Measurements from ENCODE around the gene SUOX. TPM values are rescaled to one million over a fixed set of nuclear protein-coding genes. Genes with fewer than 3 reads are reported as not detected.
A peak's percentile ranks its signal among the peaks of the same experiment; 100 is the strongest.

Gene SUOX
- polyA plus RNA-seq, 1 of the 3 experiments (the other 2 are of a cell fraction), result 23.2 TPM

GRCh38 chr12:55970775-55971174, 26.3 kb upstream of the SUOX start:
- CTCF ChIA-PET, result interaction anchor here (1.1 kb wide), 1 partner anchor 42 kb away, joined by 3 read pairs; no protein-coding TSS in a partner anchor
- H3K9me3 ChIP-seq, result no peaks in the 10 kb centered on the region
- H3K27ac ChIP-seq (ENCODE audit: low read depth in 2 of 2, low read length in 1 of 2), result no peak overlapping the region
- no peaks in the 10 kb centered on the region for H3K27me3 ChIP-seq (ENCODE audit: insufficient read depth)
- no peak overlapping the region for H3K4me2 ChIP-seq
- WGBS (ENCODE audit: low lambda C conversion rate), result 94% methylated on average over 7 of the region's 7 CpGs
- H3K9me2 ChIP-seq, result no peaks in the 10 kb centered on the region
- POLR2A ChIA-PET, result interaction anchor here (0.6 kb wide), 1 partner anchor 1271 kb away, joined by 3 read pairs; no protein-coding TSS in a partner anchor
- TF ChIP-seq TAF1 (IDR thresholded peaks at IDR 0.05; ENCODE audit: borderline replicate concordance, low read depth, low read length) (no peak), MEF2A (IDR thresholded peaks at IDR 0.05; ENCODE audit: borderline replicate concordance, low read depth) (no peak), FOXM1 (IDR thresholded peaks at IDR 0.05; ENCODE audit: low read depth) (no peak), FOSL2 (IDR thresholded peaks at IDR 0.05; ENCODE audit: borderline replicate concordance, low read depth) (no peak), RCOR1 (IDR thresholded peaks at IDR 0.05; ENCODE audit: low read length) (no peak)
- TF ChIP-seq, protein P1, sequence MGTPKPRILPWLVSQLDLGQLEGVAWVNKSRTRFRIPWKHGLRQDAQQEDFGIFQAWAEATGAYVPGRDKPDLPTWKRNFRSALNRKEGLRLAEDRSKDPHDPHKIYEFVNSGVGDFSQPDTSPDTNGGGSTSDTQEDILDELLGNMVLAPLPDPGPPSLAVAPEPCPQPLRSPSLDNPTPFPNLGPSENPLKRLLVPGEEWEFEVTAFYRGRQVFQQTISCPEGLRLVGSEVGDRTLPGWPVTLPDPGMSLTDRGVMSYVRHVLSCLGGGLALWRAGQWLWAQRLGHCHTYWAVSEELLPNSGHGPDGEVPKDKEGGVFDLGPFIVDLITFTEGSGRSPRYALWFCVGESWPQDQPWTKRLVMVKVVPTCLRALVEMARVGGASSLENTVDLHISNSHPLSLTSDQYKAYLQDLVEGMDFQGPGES (IDR thresholded peaks at IDR 0.05; ENCODE audit: low read depth, low read length), result no peak
- no peak overlapping the region for H3K4me3 ChIP-seq (ENCODE audit: low read depth in 2 of 2, low read length in 1 of 2)
- no peaks in the 10 kb centered on the region for H4K20me1 ChIP-seq (ENCODE audit: insufficient read depth)
- H3F3A ChIP-seq (replicated peaks; ENCODE audit: insufficient read depth), result peaks cover 22% of the 10 kb centered on the region
- H3K4me1 ChIP-seq (ENCODE audit: control insufficient read depth in 1 of 2, insufficient read depth in 2 of 2, low read depth in 1 of 2, low read length in 1 of 2), result peaks cover 21 to 23% of the 10 kb centered on the region in 2 experiments; a peak in 3 of 4 replicates
- peaks cover 8 to 12% of the 10 kb centered on the region in 2 experiments for H3K36me3 ChIP-seq (replicated peaks in 1 of 2; ENCODE audit: control insufficient read depth in 1 of 2, insufficient read depth in 2 of 2, low read length in 1 of 2)
- H2AFZ ChIP-seq (ENCODE audit: low read depth), result no peak overlapping the region
- H3K9ac ChIP-seq, result no peak overlapping the region
- peaks cover 45% of the 10 kb centered on the region for H3K79me2 ChIP-seq (ENCODE audit: insufficient read depth)
- DNase-seq, result no peak

- ChIA-PET POLR2A (no interaction called here), CTCF (no interaction called here)
- no peak for DNase-seq
- Histone ChIP-seq H3K27ac (ENCODE audit: low read depth in 2 of 2, low read length in 1 of 2) (peak overlapping the region in 1 of 2 experiments; percentile 94; a peak in 2 of 4 replicates), H3K27me3 (ENCODE audit: insufficient read depth) (no peaks in the 10 kb centered on the region), H3K9me2 (no peaks in the 10 kb centered on the region), H3K9me3 (no peaks in the 10 kb centered on the region), H3K4me2 (no peak overlapping the region; the same call in 1 of the 2 replicates), H2AFZ (ENCODE audit: low read depth) (peak overlapping the region; percentile 36; the same call in 1 of the 2 replicates), H3K9ac (peak overlapping the region; percentile 28; the same call in 1 of the 2 replicates), H3K4me1 (ENCODE audit: control insufficient read depth in 1 of 2, insufficient read depth in 2 of 2, low read depth in 1 of 2, low read length in 1 of 2) (peaks cover 17% of the 10 kb centered on the region in 2 experiments; a peak in 3 of 4 replicates), H3K4me3 (ENCODE audit: low read depth in 2 of 2, low read length in 1 of 2) (no peak overlapping the region), H3K36me3 (replicated peaks in 1 of 2; ENCODE audit: control insufficient read depth in 1 of 2, insufficient read depth in 2 of 2, low read length in 1 of 2) (peaks cover 10 to 18% of the 10 kb centered on the region in 2 experiments), H4K20me1 (ENCODE audit: insufficient read depth) (no peaks in the 10 kb centered on the region), H3K79me2 (ENCODE audit: insufficient read depth) (peaks cover 54% of the 10 kb centered on the region), H3F3A (replicated peaks; ENCODE audit: insufficient read depth) (peaks cover 18% of the 10 kb centered on the region)
- TF ChIP-seq JUND (IDR thresholded peaks at IDR 0.05), result no peak
- TF ChIP-seq, protein P2, sequence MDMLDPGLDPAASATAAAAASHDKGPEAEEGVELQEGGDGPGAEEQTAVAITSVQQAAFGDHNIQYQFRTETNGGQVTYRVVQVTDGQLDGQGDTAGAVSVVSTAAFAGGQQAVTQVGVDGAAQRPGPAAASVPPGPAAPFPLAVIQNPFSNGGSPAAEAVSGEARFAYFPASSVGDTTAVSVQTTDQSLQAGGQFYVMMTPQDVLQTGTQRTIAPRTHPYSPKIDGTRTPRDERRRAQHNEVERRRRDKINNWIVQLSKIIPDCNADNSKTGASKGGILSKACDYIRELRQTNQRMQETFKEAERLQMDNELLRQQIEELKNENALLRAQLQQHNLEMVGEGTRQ (IDR thresholded peaks at IDR 0.05; ENCODE audit: borderline replicate concordance, low read depth, low read length), result no peak
- 73% methylated on average over 3 of the region's 3 CpGs for WGBS (ENCODE audit: low lambda C conversion rate)
These were observed 25.0 kb upstream of the SUOX start for GRCh38 chr12:55972042-55972441.

GRCh38 chr12:55972456-55972855, 24.6 kb upstream of the SUOX start:
- Histone ChIP-seq H3K4me1 (ENCODE audit: control insufficient read depth in 1 of 2, insufficient read depth in 2 of 2, low read depth in 1 of 2, low read length in 1 of 2) (peaks cover 13 to 15% of the 10 kb centered on the region in 2 experiments; a peak in 3 of 4 replicates), H3K9ac (peak overlapping the region; percentile 73), H3K36me3 (replicated peaks in 1 of 2; ENCODE audit: control insufficient read depth in 1 of 2, insufficient read depth in 2 of 2, low read length in 1 of 2) (peaks cover 10 to 22% of the 10 kb centered on the region in 2 experiments), H4K20me1 (ENCODE audit: insufficient read depth) (no peaks in the 10 kb centered on the region), H3K27me3 (ENCODE audit: insufficient read depth) (no peaks in the 10 kb centered on the region), H3K79me2 (ENCODE audit: insufficient read depth) (peaks cover 54% of the 10 kb centered on the region), H2AFZ (ENCODE audit: low read depth) (peak overlapping the region; percentile 36; the same call in 1 of the 2 replicates), H3F3A (replicated peaks; ENCODE audit: insufficient read depth) (peaks cover 18% of the 10 kb centered on the region), H3K4me2 (peak overlapping the region; percentile 81), H3K4me3 (ENCODE audit: low read depth in 2 of 2, low read length in 1 of 2) (peak overlapping the region; percentile 55 to 67), H3K9me2 (no peaks in the 10 kb centered on the region), H3K9me3 (no peaks in the 10 kb centered on the region), H3K27ac (ENCODE audit: low read depth in 2 of 2, low read length in 1 of 2) (peak overlapping the region in 1 of 2 experiments; percentile 94; a peak in 2 of 4 replicates)
- ChIA-PET CTCF (interaction anchor here (2.7 kb wide), 1 partner anchor 32 kb away, joined by 15 read pairs; no protein-coding TSS in a partner anchor), POLR2A (no interaction called here)
- 91% methylated on average over 1 of the region's 1 CpG for WGBS (ENCODE audit: low lambda C conversion rate)
- DNase-seq, result no peak
- no peak for TF ChIP-seq JUND (IDR thresholded peaks at IDR 0.05)
- TF ChIP-seq, protein P2 (IDR thresholded peaks at IDR 0.05; ENCODE audit: borderline replicate concordance, low read depth, low read length), result no peak
- TF ChIP-seq RAD21 (IDR thresholded peaks at IDR 0.05; ENCODE audit: low read length), result no peak
- TF ChIP-seq FOXM1 (IDR thresholded peaks at IDR 0.05; ENCODE audit: low read depth), result no peak
- TF ChIP-seq, protein P3, sequence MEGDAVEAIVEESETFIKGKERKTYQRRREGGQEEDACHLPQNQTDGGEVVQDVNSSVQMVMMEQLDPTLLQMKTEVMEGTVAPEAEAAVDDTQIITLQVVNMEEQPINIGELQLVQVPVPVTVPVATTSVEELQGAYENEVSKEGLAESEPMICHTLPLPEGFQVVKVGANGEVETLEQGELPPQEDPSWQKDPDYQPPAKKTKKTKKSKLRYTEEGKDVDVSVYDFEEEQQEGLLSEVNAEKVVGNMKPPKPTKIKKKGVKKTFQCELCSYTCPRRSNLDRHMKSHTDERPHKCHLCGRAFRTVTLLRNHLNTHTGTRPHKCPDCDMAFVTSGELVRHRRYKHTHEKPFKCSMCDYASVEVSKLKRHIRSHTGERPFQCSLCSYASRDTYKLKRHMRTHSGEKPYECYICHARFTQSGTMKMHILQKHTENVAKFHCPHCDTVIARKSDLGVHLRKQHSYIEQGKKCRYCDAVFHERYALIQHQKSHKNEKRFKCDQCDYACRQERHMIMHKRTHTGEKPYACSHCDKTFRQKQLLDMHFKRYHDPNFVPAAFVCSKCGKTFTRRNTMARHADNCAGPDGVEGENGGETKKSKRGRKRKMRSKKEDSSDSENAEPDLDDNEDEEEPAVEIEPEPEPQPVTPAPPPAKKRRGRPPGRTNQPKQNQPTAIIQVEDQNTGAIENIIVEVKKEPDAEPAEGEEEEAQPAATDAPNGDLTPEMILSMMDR (IDR thresholded peaks at IDR 0.05), result no peak
- TF ChIP-seq SIN3A (IDR thresholded peaks at IDR 0.05; ENCODE audit: borderline replicate concordance, low read depth, low read length), result no peak
- TF ChIP-seq POLR2AphosphoS5 (IDR thresholded peaks at IDR 0.05; ENCODE audit: low read depth, low read length), result no peak
- TF ChIP-seq, protein P1 (IDR thresholded peaks at IDR 0.05; ENCODE audit: low read depth, low read length), result no peak

Data from SK-N-SH (cell line).